ENCODE data around the gene SEMA6D.
"Not testable (repeated sequence)": the region's sequence is repeated elsewhere in the genome, so short reads cannot be mapped to it uniquely, and the experiment has no call there.

Gene SEMA6D

DNA sequence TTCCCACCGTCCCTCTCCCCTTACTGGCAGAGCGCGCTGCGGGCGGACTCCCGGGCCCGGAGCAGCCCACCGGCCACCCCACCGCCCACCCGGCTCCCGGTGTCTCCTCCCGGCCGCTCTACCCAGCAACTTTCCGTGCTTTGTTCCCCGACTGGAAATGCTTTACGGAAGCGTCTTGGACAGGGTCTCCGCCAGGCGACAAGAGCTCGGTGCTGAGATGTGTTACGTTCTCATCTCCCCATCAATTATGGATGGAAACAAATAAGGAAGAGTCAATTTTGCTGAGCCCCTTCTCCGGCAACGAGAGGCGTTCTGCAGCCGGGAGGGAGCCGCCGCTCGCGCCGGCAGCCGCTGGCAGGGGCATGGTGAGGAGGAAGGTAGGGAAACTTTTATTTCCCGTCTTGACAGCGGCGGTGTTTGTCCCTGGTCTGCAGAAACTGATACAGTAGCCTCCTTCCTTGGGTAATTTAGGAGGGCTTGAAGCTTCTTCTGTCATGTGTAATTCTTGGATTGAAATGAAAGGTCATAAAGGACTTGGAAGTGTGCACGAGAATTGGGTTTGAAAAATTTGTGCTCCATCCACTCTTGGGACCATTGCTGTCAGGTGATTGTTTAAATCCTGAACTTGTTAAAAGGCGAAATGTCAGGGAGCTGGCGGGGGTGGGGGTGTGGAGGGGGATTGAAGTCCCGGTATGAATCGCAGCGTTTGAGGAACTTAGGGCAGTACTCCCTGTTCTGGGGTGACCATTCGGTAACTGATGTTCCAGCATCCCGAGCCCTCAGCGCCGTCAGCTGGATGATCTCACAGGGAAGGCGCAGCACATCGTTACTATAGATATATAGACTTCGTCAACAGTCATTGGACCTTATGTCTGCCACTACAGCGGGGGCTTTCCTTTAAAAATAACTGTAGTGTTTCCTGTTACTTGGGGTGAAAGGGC, 1.5 kb downstream of the SEMA6D start:
- no peak for DNase-seq

GRCh38 chr15:47719730-47720129, 2.4 kb downstream of the SEMA6D start:
- no peak for DNase-seq

- DNase-seq = no peak
Observed at GRCh38 chr15:47720555-47720954, 3.2 kb downstream of the SEMA6D start.

- DNase-seq = no peak
Observed at GRCh38 chr15:47721676-47722075, 4.4 kb downstream of the SEMA6D start.

GRCh38 chr15:47724346-47724745, 7.0 kb downstream of the SEMA6D start:
- DNase-seq = no peak

- DNase-seq = no peak
Observed at GRCh38 chr15:47725051-47725450, 7.7 kb downstream of the SEMA6D start.

DNA sequence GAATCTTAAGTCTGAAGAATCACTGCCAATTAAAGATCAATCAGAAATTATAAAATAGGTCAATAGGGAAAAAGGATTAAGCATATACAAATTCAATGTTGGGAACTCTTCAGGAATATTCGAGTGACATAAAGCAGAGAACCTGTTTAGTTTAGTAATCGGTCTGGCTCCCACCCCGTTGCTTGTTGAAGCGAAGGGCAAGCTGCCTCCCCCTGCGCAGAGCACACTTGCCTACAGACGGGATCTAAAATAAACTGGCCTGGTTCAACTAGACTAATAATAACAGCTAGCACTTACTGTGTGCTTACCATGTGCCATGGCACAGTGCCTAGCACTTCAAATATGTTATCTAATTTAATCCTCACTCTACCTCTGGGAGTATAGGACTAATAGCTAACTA, 8.6 kb downstream of the SEMA6D start:
- DNase-seq = no peak

DNA sequence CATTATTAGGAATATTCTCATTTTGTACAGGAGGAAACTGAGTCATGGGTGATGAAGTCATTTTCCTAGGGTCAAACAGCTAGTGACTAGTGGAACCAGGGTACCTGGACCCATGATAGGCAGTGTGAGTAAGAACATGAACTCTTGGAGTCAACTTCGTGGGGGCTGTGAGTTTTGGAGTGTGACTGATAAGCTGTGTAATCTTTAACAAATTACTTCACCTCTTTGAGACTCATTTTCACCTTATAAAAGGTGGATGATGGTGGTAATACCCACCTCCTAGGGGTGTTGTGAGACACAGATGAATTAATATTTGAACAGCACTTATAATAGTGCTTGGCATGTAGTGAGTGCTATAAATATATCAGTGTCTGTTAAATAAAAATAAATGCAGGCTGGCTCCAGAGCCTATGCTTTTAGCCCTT, 9.1 kb downstream of the SEMA6D start:
- DNase-seq = no peak

GRCh38 chr15:47727137-47727536, 9.8 kb downstream of the SEMA6D start:
- no peak for DNase-seq

- no peak for DNase-seq
Observed at GRCh38 chr15:47727676-47728075, 10.4 kb downstream of the SEMA6D start.

DNA sequence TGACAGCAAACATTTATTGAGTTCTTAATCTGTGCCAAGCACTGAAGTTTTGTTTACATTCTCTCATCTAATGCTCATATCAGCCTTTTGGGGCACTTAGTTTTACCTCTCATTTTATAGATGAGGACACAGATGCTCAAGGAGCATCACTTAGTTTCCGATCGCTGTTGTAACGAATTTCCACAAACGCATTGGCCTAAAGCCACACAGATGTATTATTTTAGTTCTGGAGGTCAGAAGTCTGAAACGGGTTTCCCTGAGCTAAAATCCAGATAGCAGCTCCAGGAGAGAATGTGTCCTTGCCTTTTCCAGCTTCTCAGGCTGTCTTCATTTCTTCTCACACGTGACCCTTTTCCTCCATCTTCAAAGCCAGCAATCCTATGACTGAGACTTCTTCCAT, 11.1 kb downstream of the SEMA6D start:
- no peak for DNase-seq

DNA sequence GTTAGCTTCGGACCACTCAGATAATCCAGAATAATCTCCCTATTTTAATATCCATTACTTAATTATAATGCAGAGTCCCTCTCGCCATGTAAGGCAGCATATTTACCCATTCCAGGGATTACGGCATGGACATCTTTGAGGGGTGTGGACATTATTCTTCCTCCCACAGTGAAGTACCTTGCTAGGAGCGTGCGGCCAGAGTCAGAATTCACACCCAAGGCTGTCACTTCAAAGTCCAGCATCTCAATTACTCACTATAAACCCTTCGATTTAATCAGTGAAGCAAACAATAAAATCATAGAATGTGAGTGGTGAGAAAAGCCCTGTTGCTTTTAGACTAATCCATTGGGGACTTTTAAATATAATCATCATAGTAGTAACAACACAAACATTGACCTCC, 11.6 kb downstream of the SEMA6D start:
- no peak for DNase-seq

DNA sequence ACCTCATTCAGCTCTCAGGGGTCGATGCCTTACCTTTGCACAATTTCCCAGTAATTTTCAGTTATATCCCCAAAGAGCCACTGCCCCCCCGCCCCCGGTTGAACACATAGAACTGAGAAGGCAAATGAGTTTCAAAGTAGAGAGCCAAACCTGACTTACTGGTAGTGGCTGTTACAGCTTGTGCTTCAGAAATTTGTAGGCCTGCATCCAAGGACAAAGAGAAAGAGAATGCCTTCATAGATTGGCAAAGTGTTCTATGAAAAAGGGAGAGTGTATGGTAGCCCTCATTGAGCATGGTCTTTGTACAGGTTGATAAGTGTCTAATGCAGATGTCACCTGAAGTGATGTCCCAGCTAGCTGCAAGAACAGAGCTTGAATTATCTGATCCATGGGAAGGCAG, 13.9 kb downstream of the SEMA6D start:
- no peak for DNase-seq

GRCh38 chr15:47732248-47732647, 14.9 kb downstream of the SEMA6D start:
- DNase-seq = no peak

DNA sequence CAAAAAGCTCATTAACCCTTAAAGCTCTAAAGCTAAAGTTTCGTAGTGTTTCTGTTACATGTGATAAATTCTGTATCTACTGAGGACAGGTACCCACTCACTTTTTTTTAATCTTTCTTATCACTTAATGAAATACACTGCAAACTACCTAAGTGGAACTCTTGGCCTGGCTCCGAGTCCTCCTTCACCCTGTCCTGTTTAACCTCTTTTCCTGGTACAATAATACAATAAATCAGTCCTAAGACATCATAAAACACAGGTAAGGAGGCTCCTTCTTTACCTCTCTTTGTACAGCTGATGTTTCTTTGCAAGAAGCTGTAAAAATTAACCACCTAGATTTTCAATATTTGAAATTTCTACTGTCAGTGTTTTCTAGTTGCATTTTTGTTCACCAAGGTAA, 15.8 kb downstream of the SEMA6D start:
- DNase-seq = no peak

DNA sequence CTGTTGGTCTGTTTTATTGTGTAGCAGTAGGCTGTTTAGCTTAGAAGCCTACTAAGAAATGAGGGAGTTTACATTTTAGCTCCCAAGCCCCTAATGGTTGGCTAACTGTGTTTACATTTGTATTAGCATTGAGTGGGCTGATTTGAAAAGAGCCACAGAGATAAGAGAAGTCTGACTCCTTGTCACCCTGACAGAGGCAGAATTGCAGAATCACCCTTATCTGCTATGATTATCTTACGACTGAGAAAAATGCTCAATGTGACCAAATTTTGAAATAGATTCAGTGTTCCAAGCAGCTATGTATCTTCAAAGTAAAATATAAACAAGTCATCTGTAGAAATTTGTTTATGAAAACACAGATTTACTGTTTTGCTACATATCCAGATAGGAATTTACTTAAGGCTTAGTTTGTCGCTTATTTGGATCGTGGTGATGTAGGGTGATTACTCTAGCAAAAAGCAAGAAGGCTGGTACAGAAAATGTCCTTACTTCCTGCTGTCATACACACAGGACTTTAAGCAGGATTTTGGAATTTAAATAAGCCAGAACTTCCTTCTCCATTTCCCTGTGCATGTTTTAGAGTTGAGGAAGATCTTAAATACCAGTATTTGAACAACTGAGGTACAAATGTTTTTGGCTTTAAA, 19.0 kb downstream of the SEMA6D start:
- no peak for DNase-seq

- no peak for DNase-seq
Observed at GRCh38 chr15:47737477-47737876, 20.2 kb downstream of the SEMA6D start.

DNA sequence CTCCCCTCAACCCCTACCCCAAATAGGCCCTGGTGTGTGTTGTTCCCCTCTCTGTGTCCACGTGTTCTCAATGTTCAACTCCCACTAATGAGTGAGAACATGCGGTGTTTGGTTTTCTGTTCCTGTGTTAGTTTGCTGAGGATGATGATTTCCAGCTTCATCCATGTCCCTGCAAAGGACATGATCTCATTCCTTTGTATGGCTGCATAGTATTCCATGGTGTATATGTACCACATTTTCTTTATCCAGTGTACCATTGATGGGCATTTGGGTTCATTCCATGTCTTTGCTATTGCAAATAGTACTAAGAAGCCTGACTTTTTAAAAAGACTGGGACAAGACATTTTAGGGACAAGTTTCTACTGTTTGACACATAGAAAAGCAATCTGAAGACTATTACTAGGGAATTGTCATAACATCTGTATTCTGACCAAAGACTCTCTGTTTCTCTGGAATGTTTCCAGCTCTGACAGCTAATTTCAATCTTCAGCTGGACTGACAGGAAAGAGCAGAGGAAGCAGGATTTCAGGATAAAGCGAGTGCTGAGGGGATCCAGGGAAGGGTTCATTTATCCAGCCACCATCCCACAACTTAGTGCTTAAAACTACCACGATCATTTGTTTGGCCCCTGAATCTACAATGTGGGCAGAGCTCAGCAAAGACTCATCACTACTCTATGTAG, 21.0 kb downstream of the SEMA6D start:
- DNase-seq = not testable (repeated sequence)

- DNase-seq = no peak
Observed at GRCh38 chr15:47741082-47741481, 23.8 kb downstream of the SEMA6D start.

DNA sequence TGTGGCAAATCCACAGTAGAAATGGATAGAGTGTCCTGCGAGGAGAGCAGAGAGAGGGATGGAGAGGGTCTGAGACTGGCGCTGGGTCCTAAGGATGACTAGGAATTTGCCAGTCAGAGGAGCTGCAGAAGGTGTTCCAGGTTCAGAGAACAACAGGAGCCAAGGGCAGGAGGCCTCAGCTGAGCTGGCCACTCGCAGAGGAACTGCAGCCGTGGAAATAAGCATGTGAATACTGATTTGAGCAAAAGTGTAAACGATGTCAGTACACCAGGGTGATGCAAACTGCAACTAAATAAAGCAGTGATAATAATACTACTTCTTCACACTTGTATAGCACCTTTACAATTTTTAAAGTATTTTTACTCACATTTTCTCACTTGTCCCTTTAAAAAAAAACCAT, 24.6 kb downstream of the SEMA6D start:
- no peak for DNase-seq

DNA sequence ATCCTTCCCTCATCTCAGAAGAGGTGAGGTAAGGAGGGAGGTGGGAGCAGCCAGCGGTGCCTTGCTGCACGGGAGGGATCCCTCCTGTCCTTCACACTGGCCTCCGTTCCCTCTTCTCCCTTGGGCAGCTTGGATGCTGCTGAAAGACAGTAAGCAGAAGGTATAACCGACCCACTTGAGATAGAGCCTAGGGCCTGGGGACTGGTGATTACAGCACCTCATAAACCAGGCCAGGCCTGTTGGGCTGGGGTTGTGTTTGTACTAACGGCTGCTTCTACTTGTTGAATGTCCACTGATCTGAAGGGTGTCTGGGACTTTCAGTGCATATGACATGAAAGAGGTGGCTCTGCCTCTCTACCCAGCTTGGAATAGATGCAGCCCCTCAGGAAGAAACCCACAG, 25.0 kb downstream of the SEMA6D start:
- no peak for DNase-seq

DNA sequence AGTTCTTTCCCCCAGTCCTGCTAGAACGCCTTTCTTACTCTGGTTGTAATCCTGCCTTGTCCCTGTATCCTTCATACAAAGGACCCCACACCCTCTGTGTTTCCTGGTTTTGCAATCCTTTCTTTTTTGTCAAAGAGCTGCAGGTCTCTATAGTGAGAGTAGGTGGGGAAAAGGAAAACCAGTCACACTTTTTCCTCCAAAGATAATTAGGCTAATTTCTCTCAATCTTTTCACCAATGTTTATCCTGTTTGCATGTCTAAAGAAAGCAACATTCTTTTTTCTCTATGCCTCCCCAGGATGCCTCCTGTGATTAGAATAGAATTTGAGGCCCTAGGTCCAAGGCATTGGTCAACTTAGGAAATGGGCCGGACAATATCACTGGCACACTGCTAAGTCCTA, 25.4 kb downstream of the SEMA6D start:
- DNase-seq = no peak

- no peak for DNase-seq
Observed at GRCh38 chr15:47743385-47743784, 26.1 kb downstream of the SEMA6D start.

DNA sequence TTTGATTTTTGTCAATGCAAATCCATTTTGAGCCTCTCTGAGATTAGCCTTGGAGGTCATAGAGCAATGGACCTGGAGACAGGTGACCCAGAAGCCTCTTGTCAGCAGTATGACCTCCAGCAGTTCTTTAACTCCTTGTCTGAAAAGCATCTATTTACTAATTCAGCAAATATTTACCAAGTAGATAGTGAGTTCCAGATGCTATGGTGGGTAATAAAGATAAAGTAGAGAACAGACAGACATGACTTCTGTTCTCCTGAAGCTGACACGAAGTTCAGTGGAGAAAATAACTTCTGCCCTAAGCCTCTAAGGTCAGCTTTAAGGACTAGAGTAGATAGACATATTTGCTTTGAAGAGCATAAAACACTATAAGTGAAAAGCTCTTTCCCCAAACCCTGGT, 26.6 kb downstream of the SEMA6D start:
- DNase-seq = no peak
